Measurements from ENCODE around the gene AP1S2.

DNA sequence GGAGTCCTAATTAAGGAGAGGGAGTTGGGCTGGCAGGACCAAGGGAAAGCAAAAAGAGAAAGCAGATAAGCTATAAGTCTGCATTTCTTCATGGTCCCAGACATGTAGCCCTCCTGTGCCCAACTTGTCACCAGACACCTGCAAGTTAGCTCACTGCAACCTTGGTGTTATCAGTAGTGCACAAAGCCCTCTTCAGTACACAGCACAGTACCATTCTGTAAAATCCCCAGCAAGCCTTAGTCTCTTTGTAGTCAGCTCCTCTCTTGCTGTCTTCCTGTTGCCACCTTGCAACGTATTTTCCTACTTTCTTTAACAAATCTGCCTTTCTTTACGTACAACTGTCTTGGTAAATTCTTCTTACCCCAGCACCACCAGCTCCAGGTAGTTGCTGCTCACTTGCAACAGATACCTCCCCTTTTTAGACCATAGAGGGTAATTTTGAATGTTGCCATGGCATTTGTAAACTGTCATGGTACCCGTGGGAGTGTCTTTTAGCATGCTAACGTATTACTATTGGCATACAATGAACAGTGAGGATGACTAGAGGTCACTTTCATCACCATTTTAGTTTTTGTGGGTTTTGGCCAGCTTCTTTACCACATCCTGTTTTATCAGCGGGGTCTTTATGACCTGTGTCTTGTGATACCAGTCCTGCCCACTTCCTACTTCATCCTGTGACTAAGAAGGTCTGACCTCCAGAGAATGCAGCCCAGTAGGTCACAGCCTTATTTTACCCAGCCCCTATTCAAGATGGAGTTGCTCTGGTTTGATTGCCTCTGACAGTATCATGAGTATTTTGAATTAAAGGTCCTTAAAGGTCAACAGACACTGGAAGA is 28.3 kb upstream of the AP1S2 start:
- TF ChIP-seq, protein P1, sequence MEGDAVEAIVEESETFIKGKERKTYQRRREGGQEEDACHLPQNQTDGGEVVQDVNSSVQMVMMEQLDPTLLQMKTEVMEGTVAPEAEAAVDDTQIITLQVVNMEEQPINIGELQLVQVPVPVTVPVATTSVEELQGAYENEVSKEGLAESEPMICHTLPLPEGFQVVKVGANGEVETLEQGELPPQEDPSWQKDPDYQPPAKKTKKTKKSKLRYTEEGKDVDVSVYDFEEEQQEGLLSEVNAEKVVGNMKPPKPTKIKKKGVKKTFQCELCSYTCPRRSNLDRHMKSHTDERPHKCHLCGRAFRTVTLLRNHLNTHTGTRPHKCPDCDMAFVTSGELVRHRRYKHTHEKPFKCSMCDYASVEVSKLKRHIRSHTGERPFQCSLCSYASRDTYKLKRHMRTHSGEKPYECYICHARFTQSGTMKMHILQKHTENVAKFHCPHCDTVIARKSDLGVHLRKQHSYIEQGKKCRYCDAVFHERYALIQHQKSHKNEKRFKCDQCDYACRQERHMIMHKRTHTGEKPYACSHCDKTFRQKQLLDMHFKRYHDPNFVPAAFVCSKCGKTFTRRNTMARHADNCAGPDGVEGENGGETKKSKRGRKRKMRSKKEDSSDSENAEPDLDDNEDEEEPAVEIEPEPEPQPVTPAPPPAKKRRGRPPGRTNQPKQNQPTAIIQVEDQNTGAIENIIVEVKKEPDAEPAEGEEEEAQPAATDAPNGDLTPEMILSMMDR (IDR thresholded peaks at IDR 0.05 in 8 of 11, conservative IDR thresholded peaks at IDR 0.05 in 3 of 11), result no peak
- no peak for TF ChIP-seq POLR2A (IDR thresholded peaks at IDR 0.05)
- TF ChIP-seq POLR2AphosphoS5 (IDR thresholded peaks at IDR 0.05), result no peak

All from spleen (tissue), 7 donors.